Stimulated activated CD4-positive, alpha-beta T cell treated with anti-CD3 and anti-CD28 coated beads, Interleukin-15, amount 100 ng/mL, for 1 hour (primary cell): ENCODE data around the gene SBNO2.

Source experiments
- DNase-seq, 2 donors: peaks; one replicate each; pipeline ENCODE4 v3.0.0-alpha.2; 2020; ENCODE audit warnings: low read depth in 1 of 2, low spot score in 1 of 2

Gene SBNO2

GRCh38 chr19:1168572-1169410, 5.3 kb downstream of the SBNO2 start:
- DNase-seq: no peak

- DNase-seq: no peak
Observed at GRCh38 chr19:1167687-1168571, 6.1 kb downstream of the SBNO2 start.

DNA sequence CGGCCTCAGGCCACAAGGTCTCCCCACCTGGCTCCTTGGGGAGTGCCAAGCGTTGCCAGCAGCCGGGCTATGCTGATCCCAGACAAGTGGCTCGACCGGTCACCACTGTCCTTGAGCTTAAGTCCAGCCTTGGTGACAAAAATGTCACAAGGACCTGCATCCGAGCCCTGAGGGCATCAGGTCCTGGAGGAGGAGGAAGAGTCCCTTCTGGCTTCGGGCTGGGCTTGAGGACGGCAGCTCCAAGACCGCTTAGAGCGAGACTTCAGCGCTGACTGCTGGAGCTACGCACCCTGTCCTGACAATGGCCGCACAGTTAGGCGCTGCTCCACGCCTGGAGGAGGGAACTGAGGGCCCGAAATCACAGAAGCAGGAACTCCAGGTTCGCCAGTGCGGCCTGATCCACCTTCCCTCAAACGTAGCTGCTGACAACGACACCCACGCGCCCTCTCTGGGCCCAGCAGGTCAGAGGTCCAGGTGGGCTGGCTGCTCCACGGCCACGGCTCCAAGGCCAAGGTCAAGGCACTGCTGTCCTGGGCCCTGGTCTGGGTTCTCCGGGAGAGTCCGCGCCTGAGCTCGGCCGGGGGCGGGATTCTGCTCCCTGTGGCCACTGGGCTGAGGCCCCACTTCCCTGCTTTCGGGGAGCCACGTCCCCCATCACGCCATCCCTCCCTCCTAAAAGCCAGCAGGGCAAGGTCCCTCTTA, 7.0 kb downstream of the SBNO2 start:
- DNase-seq: no peak

GRCh38 chr19:1164684-1165531, 9.2 kb downstream of the SBNO2 start:
- no peak for DNase-seq

DNA sequence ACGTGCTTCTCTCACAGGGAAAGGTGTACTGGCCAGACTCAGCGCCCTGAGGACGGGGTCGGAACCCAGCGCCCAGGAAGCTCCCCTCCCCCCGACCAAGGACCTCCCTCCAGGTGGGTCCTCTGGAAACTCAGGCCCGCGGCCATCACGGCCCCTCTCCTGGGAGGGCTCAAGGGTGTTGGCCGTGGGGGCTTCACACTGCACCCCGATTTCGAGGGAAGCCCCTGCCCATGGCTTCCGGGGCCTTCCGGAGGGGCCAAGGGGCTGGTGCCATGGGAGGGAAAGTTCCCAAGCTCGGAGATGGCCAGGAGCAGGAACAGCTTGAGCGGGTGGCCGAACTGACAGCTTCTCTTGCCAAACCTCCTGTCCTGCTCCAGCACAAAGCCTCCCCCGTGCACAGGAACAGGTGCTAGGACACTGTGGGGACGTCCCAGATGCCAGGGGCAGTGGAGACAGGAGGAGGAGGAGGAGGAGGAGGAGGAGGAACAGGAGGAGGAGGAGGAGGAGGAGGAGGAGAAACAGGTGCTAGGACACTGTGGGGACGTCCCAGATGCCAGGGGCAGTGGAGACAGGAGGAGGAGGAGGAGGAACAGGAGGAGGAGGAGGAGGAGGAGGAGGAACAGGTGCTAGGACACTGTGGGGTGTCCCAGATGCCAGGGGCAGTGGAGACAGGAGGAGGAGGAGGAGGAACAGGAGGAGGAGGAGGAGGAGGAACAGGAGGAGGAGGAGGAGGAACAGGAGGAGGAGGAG, 10.0 kb downstream of the SBNO2 start:
- no peak for DNase-seq

DNA sequence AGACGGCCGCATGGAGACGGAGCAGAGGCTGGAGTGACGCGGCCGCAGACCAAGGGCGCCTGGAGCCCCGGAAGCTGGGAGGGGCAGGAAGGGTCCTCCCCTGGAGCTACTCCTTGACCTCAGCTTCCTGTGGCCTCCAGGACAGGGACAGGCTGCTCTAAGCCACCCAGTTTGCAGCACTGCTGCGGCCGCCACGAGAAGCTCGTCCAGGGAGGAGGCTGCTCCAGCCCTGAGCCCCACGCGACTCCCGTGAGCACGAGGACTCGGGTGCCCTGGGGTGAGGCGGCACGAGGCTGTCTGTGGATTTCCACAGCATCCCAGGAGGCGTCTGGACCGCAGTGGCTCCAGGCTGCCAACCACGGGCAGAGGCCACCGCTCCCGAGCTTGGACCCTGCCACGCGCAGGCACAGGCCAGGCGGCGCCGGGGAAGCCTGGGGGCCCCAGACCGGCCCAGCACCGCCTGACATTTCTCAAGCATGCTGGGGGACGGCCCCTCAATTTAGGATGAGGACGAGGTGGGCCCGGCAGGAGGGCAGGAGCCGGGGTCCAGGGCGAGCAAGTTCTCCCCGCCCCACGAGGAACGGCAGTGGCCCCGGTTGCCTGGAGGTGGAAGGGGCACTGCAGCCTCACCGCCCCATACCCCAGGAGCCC, 10.7 kb downstream of the SBNO2 start:
- no peak for DNase-seq

DNA sequence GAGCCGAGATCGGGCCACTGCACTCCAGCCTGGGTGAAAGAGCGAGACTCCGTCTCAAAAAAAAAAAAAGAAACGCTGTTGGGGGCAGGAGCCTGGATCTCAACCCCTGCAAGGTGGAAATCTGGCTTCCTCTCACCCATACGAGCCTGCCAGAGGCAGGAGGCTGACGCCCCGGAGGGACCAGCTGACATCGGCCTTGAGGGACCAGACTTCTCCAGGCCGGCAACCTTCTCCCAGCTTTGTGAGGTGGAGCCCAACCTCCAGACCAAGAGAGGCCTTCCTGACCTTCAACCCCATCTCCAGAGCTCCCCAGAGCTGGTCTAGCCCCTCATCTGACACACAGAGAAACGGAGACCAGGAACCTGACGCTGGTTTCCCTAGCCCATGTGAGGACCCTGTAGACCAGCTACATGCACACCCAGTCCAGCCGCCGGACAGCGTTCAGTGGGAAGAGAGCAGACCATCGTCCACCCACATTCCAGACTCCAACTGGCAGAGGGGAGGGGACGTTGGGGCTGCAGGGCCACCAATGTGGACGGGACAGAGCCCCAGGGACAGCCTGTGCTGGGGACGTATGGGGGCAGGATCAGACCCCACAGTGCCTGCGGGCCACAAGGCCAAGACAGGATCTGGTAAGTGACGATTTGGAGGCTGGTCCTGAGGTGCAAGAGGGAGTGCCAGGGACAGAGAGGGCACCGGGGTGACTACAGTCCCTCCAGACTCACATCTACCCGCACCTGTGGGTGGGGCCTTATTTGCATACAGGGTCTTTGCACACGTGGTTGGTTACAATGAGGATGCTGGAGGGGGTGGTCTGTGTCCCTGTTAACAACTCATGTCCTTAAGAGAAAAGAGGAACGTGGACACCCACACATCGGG, 11.4 kb downstream of the SBNO2 start:
- no peak for DNase-seq

- no peak for DNase-seq
Observed at GRCh38 chr19:1161716-1162115, 12.4 kb downstream of the SBNO2 start.

GRCh38 chr19:1159864-1160595, 14.0 kb downstream of the SBNO2 start:
- DNase-seq: no peak

GRCh38 chr19:1158885-1159448, 15.1 kb downstream of the SBNO2 start:
- DNase-seq: no peak

DNA sequence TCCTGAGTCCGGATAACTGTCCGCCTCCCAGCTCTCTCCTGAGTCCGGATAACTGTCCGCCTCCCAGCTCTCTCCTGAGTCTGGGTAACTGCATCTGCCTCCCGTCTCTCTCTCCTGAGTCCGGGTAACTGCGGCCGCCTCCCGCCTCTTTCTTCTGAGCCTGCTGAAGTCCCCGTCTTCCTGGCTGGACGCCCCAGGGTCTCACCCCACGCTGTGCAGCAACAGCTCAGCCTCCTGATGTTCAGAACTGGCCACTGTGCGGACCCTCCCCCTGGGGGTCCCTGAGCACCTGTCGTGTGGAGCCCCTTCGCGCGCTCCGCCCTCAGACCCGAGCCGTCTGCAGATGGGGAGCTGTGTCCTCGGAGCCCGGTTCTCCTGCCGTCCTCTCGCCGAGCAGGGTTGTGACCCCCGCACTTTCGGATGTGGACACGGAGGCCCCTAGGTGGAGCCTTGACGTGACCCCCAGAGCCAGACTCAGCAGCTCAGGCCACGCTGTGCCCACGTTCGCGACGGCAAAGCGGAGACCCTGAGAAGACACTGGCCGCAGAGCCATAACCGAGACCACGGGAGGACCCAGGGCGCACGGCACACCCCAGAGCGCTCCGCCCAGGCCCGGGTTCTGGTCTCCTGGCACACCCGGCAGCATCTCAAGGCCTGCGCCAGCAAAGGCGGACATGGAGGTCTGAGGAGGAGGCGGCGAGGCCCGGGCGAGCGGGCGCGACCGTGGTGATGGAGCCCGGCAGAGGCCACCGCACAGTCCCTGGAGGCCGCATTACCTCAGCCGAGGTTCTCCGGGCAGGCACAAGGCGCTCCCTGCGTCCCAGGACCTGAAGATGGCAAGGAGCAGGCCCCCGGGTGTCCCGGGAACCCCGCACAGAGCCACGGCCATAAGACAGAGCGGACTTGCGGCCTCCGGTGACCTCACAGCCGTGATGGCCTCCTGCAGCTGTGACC, 15.9 kb downstream of the SBNO2 start:
- DNase-seq: no peak

DNA sequence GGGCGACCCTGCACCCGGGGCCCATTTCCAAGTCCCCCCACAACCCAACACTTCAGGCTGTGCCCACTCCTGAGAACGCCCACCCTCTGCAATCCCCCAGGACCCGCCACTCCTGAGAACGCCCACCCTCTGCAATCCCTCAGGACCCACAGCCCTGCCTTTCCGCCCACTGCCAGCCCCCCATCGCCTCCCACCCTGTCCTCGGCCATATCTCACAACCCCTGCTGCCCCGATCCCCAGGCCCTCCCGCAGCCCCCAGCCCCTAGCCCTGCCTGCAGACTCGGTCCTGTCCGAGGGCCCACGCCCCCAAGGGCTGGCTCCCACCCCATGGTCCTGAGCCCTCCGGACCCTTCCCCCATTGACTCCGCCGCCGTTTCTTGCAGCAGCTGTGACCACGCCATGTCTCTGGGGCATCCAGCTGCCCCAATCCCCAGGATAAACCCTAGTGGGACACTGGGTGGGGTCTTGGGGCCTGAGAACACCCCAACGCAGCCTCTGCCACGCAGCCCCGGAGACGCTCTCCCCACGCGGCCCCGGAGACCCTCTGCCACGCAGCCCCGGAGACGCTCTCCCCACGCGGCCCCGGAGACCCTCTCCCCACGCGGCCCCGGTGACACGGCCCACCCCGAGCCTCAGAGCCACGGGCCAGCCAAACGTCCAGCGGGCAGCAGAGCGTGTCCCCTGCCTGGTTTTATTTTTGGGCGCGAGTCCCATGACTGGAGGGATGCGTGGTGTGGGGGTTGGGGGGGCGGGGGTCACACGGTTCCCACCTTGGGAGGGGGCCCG, 17.0 kb downstream of the SBNO2 start:
- DNase-seq: no peak

- no peak for DNase-seq
Observed at GRCh38 chr19:1156305-1156801, 17.7 kb downstream of the SBNO2 start.

- DNase-seq: no peak
Observed at GRCh38 chr19:1155352-1156304, 18.4 kb downstream of the SBNO2 start.
